Endodermal cell (in vitro differentiated cells): ENCODE measurements around the gene NACC2. TPM values are rescaled to one million over a fixed set of nuclear protein-coding genes. Genes with fewer than 3 reads are reported as not detected.

Source experiments
- DNase-seq: peaks from one replicate; pipeline ENCODE4 v3.0.0-alpha.2; 2017
- H3K27ac ChIP-seq: 2 replicates; pipeline ENCODE4 v1.5.1; 2013; ENCODE audit warnings: mild to moderate bottlenecking, low read depth, low read length, moderate library complexity
- H3K27me3 ChIP-seq: 2 replicates; pipeline ENCODE4 v1.6.1; 2013; ENCODE audit warnings: mild to moderate bottlenecking, low read length, moderate library complexity; ENCODE audit not compliant: insufficient read depth, control insufficient read depth, poor library complexity, severe bottlenecking
- H3K36me3 ChIP-seq: 2 replicates; pipeline ENCODE4 v1.7.0; 2013; ENCODE audit warnings: mild to moderate bottlenecking, low read length, moderate library complexity; ENCODE audit not compliant: control insufficient read depth, insufficient read depth
- H3K4me1 ChIP-seq: one replicate; pipeline ENCODE4 v1.7.0; 2013; ENCODE audit warnings: low read length; ENCODE audit not compliant: control insufficient read depth, insufficient read depth
- H3K4me3 ChIP-seq: 2 replicates; pipeline ENCODE4 v1.5.1; 2013; ENCODE audit warnings: mild to moderate bottlenecking, low read length, moderate library complexity
- H3K9ac ChIP-seq: 2 replicates; pipeline ENCODE4 v1.6.1; 2013; ENCODE audit warnings: mild to moderate bottlenecking, low read length, moderate library complexity; ENCODE audit not compliant: poor library complexity, severe bottlenecking; ENCODE audit errors: extremely low read depth
- H3K9me3 ChIP-seq: 2 replicates; pipeline ENCODE4 v1.6.1; 2013; ENCODE audit warnings: mild to moderate bottlenecking, low read length, moderate library complexity; ENCODE audit not compliant: control insufficient read depth
- H3K27ac Mint-ChIP-seq: 2 replicates; pipeline ENCODE4 v1.8.0; 2020; ENCODE audit warnings: mixed read lengths
- H3K27me3 Mint-ChIP-seq: 2 replicates; pipeline ENCODE4 v1.8.0; 2021; ENCODE audit warnings: mild to moderate bottlenecking, mixed read lengths; ENCODE audit not compliant: insufficient read depth
- H3K36me3 Mint-ChIP-seq: 2 replicates; pipeline ENCODE4 v1.8.0; 2020; ENCODE audit warnings: low read depth, mixed read lengths
- H3K4me1 Mint-ChIP-seq: 2 replicates; pipeline ENCODE4 v1.8.0; 2020; ENCODE audit warnings: mixed read lengths
- H3K4me3 Mint-ChIP-seq: 2 replicates; pipeline ENCODE4 v1.8.0; 2020; ENCODE audit warnings: mild to moderate bottlenecking, moderate library complexity, mixed read lengths
- H3K9me3 Mint-ChIP-seq: 2 replicates; pipeline ENCODE4 v1.8.0; 2020; ENCODE audit warnings: mild to moderate bottlenecking, mixed read lengths
- CTCF ChIP-seq: fragments of 200-600 bp; sonication (generic); conservative IDR thresholded peaks from 2 replicates; pipeline ENCODE4 v1.5.0; 2021; ENCODE audit warnings: antibody characterized with exemption, mild to moderate bottlenecking
- WGBS, 2 experiments: methylation state at CpG; one replicate each; pipeline versions ENCODE4 v1.1.5 to v1.1.7; 2013; ENCODE audit warnings: missing lambda C conversion rate in 2 of 2, mixed read lengths in 1 of 2; ENCODE audit not compliant: insufficient coverage in 1 of 2, insufficient read length in 1 of 2; 5-methylcytosine and 5-hydroxymethylcytosine counted together
- total RNA-seq, 2 donors: library from RNA; stranded (reverse); fragmentation: NEBNext Ultra II Directional in 1 of 2; extraction: Animal tissue kit (Norgen Biotek cat#: 25700) in 1 of 2; gene quantifications; 2 replicates in 1 of 2; 3 replicates in 1 of 2; pipeline ENCODE4 v1.2.1, GENCODE V29; 2021

NACC2 gene
- total RNA-seq, 2 donors from 2014 or later, result 12.4 to 16.7 TPM

DNA sequence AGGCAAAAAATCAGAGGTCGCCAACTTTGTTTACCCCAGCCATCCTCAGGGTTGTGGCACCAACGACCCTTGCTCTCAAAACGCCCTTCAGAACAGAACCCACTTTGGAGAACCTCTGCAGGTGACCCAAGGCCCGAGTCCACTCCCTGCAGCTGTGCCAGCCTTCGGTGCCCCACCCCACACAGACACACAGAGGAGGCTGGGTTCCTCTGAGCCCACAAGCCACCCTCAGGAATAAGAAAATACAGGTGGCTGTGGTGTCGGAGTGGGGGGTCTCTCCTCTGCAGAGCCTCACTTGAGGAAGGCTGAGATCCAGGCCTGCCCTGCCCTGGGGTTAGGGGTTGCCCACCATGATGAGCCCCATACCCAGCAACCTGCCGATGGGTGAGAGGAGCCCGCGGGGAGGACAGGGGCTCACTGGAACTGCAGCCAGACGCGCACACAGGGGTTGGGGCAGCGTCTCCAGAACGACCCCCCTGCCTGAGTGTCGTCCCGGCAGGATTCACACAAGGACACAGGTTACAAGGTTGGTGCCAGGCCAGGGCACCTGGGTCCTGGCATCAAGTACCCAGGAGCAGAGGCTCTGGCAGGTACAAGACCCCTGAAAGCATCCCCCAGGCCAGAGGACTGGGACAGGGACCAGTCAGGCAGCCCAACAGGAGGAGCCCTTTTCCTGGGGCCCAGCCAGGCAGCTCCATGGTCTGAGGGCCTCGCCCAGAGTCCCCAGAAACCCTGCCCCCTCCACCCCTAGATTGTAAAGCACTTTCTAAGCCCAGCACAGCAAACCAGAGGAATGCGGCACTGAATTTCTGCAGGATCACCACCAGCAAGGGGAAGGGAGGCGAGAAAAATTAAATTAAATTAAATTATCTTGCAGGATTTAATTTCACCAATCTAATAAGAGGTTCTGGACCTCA, 40.0 kb downstream of the NACC2 start:
- peak overlapping the region; percentile 48 for H3K27ac Mint-ChIP-seq
- WGBS, 2 experiments, result 91 to 98% methylated on average over 11 to 17 of the region's 18 CpGs
- peak; percentile 57 for DNase-seq
- no peak overlapping the region for H3K4me3 Mint-ChIP-seq
- Histone ChIP-seq H3K4me1 (peaks cover 6% of the 10 kb centered on the region), H3K4me3 (no peak overlapping the region), H3K9ac (no peak overlapping the region), H3K27me3 (peaks cover 25% of the 10 kb centered on the region), H3K9me3 (no peaks in the 10 kb centered on the region), H3K36me3 (no peaks in the 10 kb centered on the region), H3K27ac (no peak overlapping the region)
- H3K9me3 Mint-ChIP-seq, result no peaks in the 10 kb centered on the region
- H3K27me3 Mint-ChIP-seq, result peaks cover 11% of the 10 kb centered on the region
- TF ChIP-seq CTCF, result no peak
- no peaks in the 10 kb centered on the region for H3K36me3 Mint-ChIP-seq
- H3K4me1 Mint-ChIP-seq, result peaks cover 15% of the 10 kb centered on the region

GRCh38 chr9:136054146-136054545, 40.9 kb downstream of the NACC2 start:
- WGBS, 2 experiments, result 91 to 93% methylated on average over 10 to 12 of the region's 12 CpGs

GRCh38 chr9:136053757-136054142, 41.3 kb downstream of the NACC2 start:
- Histone ChIP-seq H3K27ac (no peak overlapping the region), H3K4me1 (peaks cover 6% of the 10 kb centered on the region), H3K4me3 (no peak overlapping the region), H3K9ac (no peak overlapping the region), H3K27me3 (peaks cover 25% of the 10 kb centered on the region), H3K36me3 (no peaks in the 10 kb centered on the region), H3K9me3 (no peaks in the 10 kb centered on the region)
- Mint-ChIP-seq H3K4me3 (no peak overlapping the region), H3K36me3 (no peaks in the 10 kb centered on the region), H3K27me3 (peaks cover 11% of the 10 kb centered on the region), H3K9me3 (no peaks in the 10 kb centered on the region), H3K27ac (no peak overlapping the region), H3K4me1 (peaks cover 15% of the 10 kb centered on the region)
- 92% methylated on average over 8 of the region's 8 CpGs for WGBS, 2 experiments
- no peak for TF ChIP-seq CTCF
- DNase-seq, result no peak

More at GRCh38 chr9:136054146-136054545, 40.9 kb downstream of the NACC2 start:
- Mint-ChIP-seq H3K36me3 (no peaks in the 10 kb centered on the region), H3K27me3 (peaks cover 11% of the 10 kb centered on the region), H3K9me3 (no peaks in the 10 kb centered on the region), H3K27ac (no peak overlapping the region), H3K4me3 (no peak overlapping the region), H3K4me1 (peaks cover 15% of the 10 kb centered on the region)
- Histone ChIP-seq H3K9me3 (no peaks in the 10 kb centered on the region), H3K27me3 (peaks cover 25% of the 10 kb centered on the region), H3K36me3 (no peaks in the 10 kb centered on the region), H3K27ac (no peak overlapping the region), H3K4me1 (peaks cover 6% of the 10 kb centered on the region), H3K4me3 (no peak overlapping the region), H3K9ac (no peak overlapping the region)
- DNase-seq, result no peak
- no peak for TF ChIP-seq CTCF
